RPMI8226 (cell line): ENCODE data around the gene PIAS3.
"Not testable (repeated sequence)": the region's sequence is repeated elsewhere in the genome, so short reads cannot be mapped to it uniquely, and the experiment has no call there.

ENCODE experiments used
- DNase-seq: peaks from one replicate; pipeline ENCODE4 v3.0.0-alpha.2; 2015

Gene PIAS3

DNA sequence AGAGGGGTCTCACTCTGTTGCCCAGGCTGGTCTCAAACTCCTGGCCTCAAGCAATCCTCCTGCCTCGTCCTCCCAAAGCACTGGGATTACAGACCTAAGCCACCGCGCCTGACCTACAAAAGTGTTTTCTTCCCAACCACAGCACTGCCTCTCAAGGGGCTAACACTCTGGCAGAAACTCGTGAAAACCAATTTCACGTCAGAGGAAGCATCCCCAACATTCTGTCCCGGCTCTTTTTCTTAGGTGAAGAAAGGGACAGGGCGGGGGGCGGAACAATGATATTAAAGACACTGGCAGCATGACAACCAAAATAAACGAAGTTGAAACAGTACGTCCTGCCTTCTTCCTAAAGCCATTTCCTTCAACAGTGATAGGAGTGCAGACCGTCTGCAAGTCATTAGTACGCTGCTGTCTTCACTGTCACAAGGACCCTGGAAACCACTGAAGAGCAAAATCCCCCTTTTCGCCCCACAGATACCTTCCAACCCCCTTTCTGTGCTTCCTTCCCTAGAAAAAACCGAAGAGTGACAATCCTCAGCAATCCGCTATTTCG is 36.0 kb downstream of the PIAS3 start:
- DNase-seq, result not testable (repeated sequence)

GRCh38 chr1:145818095-145818494 is 40.8 kb downstream of the PIAS3 start:
- not testable (repeated sequence) for DNase-seq

DNA sequence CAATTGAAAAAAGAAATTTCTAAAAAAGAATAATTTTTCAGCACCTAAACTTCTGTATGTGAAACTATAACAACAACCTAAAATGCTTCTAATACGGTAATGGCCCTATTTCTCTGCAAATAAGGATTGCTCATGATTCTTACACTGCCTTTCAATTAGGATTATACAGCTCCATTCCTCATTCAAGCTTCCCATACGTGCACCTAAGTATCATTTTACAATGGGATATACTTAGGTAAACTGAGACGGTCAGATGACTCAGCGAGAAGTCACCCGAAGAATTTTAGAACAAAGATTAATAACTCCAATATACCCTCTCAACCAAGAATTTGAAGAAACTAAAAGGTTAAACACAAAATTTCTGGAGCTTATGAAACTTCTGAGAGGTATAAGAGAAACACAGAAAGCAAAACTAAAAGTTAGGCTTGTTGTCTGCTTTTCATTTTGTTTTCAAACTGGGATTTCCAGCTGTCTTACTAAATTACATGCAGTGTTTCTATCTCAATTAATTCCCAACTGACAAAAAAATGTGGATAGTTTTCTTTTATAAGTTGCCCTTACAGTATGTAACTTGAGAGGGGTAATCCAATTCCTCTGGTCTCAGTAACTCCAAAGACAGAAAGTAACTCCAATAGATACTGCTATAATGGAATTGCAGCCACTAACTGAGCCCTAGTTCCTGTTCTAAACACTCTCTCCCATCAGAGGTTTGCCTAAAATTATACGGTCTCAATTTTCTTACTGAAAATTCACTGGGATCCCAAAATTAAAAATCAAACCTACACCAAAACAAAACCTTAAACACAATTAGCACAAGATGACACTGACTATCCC is 45.7 kb downstream of the PIAS3 start:
- DNase-seq, result not testable (repeated sequence)

DNA sequence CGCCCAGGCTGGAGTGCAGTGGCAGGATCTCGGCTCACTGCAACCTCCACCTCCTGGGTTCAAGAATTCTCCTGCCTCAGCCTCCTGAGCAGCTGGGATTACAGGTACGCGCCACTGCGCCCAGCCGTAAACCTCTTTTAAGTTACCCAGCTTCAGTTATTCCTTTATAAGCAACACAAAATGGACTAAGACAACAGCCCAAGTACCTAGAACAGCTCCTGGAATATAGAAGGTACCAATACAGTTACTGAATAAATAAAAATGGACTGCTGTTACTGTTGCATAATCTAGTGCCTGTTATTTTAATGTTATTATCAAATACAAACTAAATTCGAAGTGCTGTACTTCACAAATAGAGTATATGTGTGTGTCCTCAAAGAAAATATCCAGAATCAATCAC is 52.0 kb downstream of the PIAS3 start:
- no peak for DNase-seq

DNA sequence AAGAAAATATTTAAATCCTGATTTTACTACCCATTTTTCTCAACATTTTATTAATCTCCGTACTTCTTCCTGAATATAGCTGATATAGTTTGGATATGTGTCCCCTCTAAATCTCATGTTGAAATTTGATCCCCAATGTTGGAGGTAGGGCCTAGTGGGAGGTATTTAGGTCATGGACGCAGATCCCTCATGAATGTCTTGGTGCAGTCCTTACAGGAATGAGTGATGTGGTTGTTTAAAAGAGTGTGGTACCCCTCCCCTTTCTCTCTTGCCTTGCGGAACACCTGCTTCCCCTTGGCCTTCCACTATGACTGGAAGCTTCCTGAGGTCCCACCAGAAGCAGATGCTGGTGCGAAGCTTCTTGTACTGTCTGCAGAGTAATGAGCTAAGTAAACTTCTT is 52.5 kb downstream of the PIAS3 start:
- DNase-seq, result no peak

DNA sequence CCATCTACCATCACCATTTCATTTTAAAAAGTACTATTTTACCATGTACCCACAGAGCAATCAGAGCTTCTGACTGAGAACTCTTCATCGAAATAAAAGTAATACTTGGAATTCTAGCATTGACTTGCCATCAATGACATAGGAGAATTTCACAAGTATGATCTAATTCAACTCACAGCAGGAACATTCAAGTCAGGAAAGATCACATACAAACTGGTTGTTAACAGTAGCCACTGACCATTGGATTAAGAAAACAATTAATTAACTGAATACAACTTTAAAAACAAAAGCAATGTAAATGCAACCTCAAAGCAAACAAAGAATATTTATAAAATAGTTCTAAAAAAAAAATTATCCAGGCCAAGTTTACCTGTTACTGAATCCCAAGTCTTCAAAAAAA is 53.8 kb downstream of the PIAS3 start:
- no peak for DNase-seq

- no peak for DNase-seq
Measured at GRCh38 chr1:145804235-145805045, 54.4 kb downstream of the PIAS3 start.

- DNase-seq, result no peak
Measured at GRCh38 chr1:145799806-145800205, 59.1 kb downstream of the PIAS3 start.
